GM18868 (cell line): ENCODE measurements around the gene CACNA2D3.

Source experiments
- ATAC-seq: cut with Tn5 transposase; IDR thresholded peaks from one replicate; pipeline ENCODE4 v1.9.1; 2021; ENCODE audit warnings: mild to moderate bottlenecking, moderate library complexity; ENCODE audit not compliant: unreplicated experiment

The CACNA2D3 gene

DNA sequence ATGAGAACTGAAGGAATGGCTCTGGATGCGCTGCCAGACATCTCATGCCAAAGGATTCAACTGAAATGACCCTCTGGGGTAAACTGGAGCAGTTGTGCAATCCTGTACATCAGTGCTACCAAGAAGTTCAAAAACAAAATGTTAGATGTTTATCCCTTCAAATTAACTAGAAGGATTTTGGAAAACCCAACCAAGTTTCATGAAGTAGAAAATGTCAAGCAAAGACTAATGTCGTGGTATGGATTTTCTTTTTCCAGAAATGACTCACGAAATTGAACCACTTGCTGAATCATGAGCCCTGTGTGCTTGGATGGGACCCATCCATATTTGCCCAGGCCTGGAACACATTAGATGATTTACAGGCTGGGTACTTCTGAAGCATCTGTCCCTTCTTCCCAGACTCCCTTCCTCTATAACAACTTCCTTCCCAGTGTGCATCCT lies 703.9 kb downstream of the CACNA2D3 start:
- no peak for ATAC-seq

DNA sequence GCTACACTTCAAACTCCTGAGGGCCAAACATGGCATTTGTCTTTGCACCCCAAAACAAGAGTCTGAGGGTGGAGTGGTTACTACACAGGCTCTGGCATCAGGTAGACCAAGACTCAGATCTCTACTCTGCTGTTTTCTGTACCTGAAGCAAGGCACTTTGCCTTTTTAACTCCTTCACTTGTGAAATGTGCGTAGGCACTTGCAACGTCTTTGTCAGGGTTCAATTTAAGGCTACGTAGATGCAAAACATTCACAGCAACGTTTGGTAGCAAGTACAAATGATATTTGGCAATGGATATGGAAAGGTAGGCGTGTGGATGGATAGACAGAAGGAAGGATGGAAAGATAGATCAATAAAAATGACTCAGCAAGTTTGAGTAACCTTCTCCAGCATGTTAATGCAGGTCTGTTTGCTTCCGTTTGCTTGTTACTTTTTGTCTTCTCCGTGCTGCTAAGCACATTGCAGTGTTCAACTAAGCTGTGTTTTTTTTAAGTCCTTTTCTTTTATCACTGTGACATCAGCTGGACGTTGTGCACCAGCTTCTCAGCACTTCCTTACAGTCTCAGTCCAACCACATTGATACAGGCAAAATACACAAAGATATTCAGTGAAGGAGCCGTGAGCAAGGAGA lies 704.8 kb downstream of the CACNA2D3 start:
- ATAC-seq = no peak

DNA sequence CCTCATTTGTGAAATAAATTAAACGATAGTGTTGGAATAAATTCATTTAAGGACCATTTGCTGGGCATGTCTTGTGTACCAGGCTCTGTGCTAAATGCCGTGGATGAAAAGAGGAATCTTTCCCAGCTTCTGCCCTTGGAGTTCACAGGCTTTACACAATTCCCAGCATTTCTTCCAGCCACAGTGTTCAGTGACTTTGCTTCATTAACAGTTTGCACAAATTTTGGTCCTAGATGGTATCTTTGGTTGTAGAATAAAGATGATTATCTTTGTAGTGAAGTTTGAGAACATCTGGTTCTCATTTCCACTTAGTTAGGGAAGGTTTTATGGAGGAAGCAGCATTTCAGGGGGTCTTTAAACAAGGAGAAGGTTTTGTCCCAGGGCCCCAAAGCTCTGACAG lies 705.4 kb downstream of the CACNA2D3 start:
- no peak for ATAC-seq

DNA sequence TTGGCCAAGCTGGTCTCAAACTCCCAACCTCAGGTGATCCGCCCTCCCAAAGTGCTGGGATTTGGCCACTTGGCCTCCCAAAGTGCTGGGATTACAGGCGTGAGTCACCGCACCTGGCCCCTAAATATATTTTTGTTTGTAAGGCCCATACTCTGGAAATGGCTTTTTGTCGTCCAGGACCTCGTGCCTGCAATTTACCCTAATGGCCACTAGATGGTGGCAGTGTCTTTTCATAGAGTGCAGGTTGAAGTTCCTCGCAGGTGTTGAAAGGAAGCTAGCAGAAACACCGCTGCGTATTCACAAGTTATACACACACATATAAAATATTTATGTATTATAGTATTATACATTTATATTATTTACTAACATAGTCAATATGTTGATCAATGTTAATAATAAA lies 708.3 kb downstream of the CACNA2D3 start:
- no peak for ATAC-seq

DNA sequence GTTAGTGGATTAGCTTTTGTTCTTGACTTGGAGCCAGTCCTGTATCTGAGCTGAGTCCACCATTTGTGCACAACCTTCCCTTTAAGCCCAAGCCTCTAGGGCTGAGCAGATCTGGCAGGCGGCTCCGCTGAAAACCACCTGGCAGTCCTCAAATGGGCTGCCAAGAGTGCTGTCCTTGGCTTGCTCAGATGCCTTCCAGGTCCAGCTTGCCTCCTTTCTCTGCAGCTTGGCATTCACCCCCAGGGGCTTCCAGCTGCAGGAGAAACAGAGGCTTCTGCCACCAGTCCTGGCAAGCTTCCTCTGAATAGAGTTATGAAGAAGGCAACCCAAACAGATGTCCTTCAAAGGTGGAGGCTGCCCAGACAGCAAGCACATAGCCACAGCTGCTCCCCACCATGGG lies 708.8 kb downstream of the CACNA2D3 start:
- ATAC-seq = no peak

DNA sequence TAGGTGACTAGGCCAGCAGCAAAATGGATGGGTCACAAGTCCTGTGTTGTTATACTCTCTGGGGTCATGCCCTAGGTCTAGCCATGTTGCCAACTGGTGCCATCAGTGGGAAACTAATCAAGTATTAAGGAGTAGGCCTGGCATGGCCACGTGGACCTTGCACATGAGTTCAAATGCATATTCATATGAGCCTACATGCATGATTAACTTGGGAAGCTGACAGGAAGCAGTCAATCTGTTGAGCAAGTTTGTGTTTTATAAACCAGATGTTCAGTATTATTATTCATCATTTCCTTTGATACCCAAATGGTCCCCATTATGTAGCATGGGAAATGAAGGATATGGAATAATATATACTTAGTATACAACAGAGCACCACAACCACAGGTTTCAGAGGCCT lies 710.5 kb downstream of the CACNA2D3 start:
- ATAC-seq = no peak

DNA sequence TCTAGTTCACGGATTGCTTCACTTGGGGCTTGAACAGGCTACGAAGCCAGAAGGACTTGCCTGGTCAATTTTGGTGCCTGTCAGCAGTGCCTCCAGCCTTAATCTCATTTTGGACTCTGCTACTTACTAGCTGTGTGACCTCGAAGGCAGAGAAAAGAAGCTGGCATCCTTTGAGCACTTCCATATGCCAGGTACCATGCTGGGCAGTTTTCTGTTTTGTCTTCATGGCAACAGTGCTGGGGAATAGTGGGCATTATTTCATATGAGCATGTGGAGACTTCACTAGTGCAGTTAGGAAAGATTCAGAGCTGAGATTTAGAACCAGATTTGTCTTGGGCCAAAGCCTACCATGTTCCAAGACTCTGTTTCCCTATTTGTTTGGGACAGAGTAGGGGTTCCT lies 713.3 kb downstream of the CACNA2D3 start:
- ATAC-seq = no peak

DNA sequence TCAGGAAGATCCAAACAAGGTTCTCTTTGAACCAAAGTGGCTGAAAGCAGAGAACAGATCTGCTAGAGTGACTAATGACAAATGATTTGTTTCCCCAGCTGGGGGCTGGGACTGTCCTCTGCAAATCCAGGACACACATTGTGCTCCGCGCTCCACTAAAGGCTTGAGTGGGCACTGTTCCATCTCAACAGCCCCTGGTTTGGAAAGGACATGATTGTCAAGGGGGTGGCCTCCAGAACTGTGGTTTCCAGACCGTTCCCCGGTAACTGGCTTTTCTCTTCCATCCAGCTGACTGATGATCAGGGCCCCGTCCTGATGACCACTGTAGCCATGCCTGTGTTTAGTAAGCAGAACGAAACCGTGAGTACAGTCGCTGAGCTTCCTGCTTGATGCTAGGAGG lies 714.5 kb downstream of the CACNA2D3 start:
- no peak for ATAC-seq

DNA sequence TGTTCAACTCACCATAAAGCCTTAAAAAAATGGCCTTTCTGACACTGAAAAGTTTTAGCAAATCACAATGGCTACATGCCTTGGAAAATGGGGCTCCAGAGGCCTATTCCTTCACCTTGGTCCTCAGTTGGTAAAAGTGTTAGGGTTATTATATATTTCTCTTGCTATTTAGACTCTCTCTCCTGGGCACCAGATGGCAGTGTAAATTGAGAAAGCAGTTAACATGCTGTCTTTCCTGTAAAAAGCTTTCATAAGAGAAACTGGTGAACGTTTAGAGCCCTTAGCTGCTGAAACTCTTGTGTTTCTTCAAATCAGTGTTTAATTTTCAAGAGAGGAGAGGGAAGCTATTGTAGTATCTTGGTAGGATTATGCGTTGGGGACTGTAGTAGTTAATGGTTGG lies 715.6 kb downstream of the CACNA2D3 start:
- ATAC-seq = no peak

DNA sequence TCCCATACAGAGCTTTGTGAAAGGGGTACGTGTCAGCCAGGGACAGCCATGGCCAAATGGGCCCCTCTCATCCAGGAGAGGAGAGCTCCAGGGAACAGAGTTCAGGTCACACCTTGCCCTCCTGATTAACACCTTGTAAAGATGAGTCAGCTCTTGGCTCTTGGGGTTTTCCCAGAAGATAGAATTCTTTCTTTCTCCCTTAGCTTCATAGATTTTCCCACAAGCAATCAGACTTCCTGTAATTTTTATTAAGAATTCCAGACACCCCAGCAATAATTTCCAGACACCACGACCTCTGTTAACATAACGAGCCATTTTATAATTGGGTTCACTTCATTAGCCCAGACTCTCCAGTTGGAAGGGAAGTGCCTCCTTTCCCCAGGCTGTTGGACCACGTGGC lies 719.1 kb downstream of the CACNA2D3 start:
- ATAC-seq = no peak

DNA sequence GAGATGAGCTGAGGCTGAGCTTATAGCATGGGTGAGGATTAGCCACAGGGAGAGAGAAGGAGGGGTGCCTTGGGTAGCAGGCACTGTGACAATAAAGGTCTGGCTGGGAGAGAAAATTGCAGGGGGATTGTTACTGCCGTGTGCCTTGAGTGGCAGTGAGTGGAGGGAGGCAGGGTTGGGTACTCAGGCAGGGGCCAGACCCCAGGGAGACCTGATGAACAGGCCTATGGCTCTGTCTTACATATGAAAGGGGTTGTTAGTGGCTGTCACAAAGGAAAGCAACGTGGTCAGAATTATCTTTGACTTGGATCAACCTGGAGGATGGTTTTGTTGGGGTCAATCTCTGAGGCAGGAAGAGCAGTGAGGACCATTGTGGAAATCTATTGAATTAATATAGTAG lies 721.0 kb downstream of the CACNA2D3 start:
- no peak for ATAC-seq

DNA sequence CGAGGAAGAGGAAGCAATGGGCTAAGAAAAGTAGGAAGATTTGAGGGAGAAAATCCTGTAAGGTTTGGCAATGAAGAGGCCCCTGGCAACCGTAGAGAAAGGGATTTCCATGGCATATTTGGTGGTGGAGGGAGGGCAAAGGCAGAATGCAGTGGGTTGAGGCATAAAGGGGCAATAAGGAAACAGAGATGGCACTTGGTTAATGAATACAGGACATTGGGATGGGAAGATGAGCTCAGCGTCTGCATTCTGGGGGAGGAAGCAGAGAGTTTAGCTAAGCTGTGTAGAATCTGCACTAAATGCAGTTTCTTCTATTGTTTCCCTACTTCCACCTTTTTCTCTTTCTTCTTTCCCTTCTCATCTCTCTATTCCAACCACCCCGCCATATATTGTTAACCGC lies 721.9 kb downstream of the CACNA2D3 start:
- no peak for ATAC-seq

DNA sequence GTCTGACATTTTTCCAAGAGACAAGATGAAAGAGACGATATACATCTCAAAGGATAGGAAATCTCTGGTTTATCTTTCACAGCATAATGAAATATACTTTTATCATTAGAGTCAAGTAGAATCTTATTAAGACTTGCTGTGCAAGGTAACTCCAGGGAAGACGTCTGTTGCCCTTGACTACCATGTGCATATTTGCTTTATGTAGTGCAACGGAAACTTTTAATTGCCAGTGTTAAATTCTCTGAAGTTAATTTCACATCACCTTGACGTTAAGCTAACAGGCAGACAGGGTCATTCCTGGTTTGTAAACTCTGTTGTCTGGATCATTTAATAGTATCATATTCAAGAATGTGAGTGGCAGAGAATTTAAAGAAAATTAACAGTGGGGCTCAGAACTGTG lies 722.7 kb downstream of the CACNA2D3 start:
- no peak for ATAC-seq

DNA sequence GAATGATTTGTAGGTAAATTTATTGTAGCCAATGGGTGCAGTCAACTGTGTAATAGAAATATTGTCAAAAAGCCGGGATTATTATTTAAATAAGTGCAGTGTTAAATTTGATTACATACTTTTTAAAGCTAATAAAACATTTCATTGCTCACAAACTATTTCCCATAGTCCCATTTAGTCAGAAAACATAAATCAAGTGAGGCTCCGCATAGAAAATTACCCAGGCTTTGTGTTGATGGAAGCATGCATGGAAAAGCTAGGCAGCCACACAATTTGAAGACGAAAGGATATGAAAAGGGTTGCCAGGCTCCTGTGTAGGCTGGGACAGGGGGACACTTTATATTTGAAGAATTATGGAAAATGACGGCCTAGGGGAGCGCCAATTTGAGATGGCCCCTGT lies 723.2 kb downstream of the CACNA2D3 start:
- no peak for ATAC-seq

DNA sequence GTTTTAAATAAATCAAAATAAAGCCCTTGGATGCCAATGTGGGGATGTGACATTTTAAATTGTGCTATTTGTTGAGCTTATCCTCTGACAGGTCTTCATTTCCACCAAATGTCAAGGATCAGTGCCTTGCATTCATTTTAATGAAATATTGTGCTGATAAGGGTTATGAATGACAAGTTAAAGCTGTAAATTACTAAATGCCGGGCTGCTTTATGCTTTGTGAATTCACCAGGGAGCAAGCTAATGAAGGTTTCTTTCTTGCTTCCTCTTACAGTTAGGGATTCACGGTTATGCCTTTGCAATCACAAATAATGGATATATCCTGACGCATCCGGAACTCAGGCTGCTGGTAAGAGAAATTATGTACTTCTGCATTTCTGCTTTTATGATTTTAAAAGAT lies 723.8 kb downstream of the CACNA2D3 start:
- ATAC-seq = no peak

DNA sequence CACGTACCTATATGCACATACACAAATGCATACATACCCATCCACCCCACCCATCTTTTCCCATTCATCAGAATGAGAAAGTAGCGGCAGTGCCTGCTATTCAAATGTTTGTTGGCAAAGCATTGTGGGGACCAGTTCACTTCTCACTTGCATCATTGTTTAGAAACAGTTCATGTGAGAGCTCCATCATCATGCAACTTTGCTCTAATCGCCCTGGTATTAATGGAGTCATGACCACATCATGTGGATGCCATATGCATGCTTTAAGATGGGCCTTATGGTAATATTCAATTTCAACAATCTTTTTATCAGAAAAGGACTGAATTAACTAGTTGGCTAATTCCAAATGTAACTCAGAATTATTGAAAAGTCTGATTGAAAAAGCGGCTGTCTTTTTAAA lies 725.0 kb downstream of the CACNA2D3 start:
- ATAC-seq = no peak

DNA sequence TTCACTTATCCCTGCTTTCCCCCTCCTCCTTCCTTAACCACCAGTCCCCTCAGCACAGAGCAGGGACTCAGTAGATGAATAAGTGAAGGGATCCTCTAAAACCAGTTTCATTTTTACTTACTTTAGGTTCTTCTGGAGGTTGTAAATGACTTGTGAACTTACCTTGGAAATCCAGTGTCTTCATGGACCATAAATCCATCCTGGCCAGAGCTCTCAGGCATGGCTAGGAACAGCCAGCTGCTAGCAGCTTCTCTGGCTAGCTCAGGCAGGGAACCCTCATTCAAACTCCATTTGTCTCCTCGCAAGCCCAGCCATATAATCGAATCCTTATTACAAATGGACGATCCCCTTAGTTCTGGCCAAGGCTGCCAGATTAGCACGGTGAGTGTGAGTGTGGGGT lies 727.0 kb downstream of the CACNA2D3 start:
- ATAC-seq = no peak

DNA sequence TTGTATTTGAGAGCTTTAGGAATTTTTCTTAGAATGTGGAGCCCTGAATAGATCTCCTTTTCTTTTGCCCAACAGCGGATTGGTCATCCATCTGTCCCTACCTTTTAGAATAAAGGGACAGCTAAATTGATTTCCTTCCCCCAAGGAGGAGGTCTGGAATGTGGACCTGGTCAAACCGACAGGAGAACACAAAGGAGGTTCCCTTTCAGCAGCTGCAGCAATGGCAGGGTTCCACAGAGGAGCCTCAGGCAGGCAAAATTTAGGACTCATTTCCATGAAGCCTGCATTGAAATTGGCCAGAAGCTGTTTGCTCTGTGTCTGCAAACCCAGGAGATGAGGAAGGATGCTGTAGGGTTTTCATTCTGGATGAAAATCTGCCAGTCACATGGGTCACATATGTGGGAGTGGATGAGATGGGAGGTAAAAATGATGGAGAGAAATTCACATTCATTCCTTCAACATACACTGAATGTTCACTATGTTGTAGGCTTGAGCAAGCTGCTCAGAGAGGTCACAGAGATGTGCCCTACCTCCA lies 728.2 kb downstream of the CACNA2D3 start:
- ATAC-seq = no peak

DNA sequence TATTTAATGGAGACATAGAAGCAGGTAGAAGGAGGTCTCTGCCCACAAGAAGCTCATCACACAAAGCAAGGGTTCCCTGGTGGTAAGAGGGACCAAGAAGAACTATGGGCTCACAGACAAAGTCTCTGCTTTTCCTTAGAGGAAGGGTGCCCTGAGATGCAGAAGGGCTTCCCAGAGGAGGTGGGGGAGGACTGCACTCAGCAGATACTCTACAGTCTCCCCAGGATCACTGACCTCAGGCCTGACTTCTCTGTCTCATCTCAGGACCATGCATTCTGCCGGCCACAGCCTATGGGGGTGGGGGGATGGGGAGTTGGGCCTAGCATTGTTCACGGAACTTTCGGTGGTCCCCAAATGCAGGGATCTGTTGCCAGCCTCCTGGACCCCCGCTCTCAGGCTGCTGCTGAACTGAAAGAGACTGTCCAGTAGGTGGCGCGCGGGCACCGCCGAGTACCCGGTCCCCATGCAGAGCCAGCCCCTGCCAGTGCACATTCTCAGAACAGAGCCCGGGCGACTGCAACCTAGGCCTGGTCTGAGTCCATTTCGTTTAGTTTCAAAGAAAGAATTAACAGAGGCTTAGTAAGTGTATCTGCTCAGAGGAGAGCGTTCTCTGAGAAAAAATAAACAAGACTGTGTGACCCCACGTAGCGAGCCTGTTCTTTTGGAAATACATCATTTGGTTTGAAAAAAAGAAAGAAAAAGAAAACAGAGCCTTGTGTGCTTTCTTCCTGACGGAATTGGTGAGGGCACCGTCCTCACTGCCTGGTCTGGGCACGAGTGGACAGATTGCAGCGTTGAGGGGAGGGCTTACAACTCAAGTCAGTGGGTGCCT lies 731.4 kb downstream of the CACNA2D3 start:
- peak; percentile 86 for ATAC-seq

DNA sequence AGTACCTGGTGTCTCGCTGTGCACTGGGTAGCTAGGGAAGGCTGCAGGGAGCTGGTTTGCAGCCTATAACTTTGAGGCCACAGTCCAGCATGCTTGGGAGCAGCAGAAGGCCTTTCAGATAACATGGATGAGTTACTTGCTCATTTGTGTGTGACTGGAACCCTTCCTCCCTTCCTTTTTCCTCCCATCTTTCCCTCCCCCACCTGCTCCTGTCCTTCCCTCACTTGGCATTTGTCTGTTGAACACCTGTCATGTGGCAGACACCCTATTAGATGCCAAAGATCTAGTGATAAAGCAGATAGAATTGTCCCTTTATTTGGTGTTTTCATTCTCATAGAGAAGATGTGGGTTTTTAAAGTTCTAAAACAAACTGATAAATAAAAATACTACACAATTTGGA lies 733.9 kb downstream of the CACNA2D3 start:
- ATAC-seq = no peak

DNA sequence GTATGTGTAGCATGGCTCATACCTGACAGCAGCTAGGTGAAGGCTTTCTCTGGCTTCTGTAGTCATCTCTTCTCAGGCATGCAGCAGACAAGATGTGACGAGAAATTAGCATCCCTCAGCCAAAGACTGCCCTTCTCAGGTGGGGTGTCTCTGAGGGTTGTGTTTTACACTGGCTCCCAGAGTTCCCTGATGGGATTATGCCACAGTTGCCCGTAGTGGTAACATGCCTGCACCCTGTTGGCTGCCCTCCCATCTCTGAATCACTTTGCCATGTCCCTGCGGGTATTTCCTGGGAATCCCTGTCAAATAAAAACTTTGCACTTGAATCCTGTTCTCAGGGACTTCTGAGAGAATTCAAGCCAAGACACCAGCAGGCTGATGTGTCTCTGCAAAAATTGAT lies 735.0 kb downstream of the CACNA2D3 start:
- ATAC-seq = no peak

DNA sequence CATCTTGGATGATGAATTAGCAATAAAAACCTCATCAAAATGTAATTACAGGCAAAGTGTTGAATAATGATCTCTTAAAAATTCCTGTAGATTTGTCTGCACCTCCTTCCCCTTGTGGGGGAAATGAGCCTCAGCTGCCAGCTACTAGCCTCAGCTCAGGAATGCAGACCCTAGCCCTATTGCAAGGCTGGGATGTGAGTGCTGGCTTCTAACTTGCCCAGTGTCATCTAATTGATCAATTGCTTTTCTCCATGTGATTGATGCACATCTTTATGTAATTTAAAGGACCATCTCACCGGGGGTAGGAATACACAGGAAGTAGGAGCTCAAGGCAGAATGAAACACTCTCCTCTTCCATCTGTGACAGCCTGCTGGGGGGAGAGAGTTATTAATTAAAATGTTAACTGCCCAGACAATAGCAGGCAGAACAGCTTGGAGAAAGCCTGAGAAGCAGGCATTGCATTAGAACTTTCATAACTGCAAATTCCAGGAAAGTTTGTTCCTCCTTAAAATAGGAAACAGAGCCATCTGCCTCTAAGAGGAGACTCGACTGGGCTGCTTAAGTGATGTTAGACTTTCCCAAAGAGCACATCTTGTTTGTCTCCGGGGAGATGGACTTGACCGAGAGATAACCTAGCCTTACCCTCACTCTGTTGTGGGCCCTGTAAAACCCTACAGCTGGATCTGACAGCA lies 735.9 kb downstream of the CACNA2D3 start:
- ATAC-seq = no peak
